CD4-positive, alpha-beta T cell treated with Interleukin-4 for 1 hour (primary cell): ENCODE measurements around the gene MED27.
"Not testable (repeated sequence)": the region's sequence is repeated elsewhere in the genome, so short reads cannot be mapped to it uniquely, and the experiment has no call there.

ENCODE experiments used
- DNase-seq, 2 donors: peaks; one replicate each; pipeline ENCODE4 v3.0.0-alpha.2; 2020 to 2022

Gene MED27

DNA sequence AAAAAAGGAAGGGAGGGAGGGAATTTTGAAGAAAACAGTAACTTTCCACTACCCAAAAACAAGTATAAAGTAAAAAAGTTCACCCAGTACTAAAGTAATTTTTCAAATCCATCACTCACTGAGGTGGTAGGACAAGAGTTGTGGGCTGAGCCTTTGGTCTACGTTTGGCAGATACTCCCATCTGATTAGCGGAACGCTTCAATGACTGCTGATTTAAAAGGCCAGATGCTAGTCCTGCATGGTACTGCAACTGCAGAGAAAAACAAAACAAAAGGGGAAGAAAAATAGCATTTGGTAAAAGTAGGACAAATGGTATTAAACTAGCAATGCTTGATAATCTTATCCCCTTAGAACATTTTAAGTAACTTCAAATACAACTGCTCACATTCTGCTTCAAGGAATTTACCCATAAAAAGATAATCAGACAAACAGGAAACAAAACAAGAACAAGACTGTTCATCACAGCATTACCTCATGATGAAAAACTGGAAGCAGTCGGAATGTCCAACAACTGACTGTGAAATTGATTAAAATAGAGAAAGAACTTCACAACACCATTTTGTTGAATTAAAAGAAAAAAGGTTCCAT lies 65.4 kb downstream of the MED27 start:
- no peak for DNase-seq

GRCh38 chr9:132012704-132013357 lies 66.8 kb downstream of the MED27 start:
- no peak for DNase-seq

DNA sequence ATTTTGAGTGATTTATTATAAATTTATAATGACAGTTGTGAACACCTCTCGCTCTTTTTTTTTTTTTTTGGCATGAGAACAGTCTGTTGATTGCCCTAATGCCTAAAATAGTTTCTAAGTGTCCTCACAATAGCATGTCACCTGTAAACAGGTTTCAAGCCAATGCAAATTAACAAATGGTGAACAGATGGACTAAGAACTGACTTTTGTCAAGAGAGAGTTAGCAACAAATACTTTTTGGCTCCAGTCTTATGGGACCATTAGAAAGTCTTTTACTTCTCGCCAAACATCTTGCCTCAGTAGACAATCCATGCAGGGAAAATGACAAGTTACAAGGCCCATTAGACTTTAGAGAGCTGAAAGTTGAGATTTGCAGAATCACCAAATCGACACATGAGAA lies 67.8 kb downstream of the MED27 start:
- no peak for DNase-seq

DNA sequence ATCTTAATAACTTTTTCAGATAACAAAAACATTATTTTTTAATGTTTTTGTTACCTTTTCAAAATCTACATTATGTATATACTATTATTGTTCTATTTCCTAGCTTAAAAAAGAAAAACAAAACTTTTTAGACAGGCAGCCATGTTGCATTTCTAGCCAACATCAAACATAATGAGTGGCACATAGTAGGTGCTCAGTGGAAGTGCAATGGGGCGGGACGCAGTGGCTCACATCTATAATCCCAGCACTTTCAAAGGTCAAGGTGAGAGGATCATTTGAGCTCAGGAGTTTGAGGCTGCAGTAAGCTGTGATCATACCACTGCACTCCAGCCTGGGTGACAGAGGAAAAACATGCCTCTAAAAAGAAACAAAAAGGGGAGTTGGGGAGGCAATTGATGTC lies 68.4 kb downstream of the MED27 start:
- no peak for DNase-seq

DNA sequence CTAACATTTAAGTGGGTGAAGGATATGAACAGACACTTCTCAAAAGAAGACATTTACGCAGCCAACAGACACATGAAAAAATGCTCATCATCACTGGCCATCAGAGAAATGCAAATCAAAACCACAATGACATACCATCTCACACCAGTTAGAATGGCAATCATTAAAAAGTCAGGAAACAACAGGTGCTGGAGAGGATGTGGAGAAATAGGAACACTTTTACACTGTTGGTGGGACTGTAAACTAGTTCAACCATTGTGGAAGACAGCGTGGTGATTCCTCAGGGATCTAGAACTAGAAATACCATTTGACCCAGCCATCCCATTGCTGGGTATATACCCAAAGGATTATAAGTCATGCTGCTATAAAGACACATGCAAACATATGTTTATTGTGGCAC lies 69.5 kb downstream of the MED27 start:
- not testable (repeated sequence) for DNase-seq

DNA sequence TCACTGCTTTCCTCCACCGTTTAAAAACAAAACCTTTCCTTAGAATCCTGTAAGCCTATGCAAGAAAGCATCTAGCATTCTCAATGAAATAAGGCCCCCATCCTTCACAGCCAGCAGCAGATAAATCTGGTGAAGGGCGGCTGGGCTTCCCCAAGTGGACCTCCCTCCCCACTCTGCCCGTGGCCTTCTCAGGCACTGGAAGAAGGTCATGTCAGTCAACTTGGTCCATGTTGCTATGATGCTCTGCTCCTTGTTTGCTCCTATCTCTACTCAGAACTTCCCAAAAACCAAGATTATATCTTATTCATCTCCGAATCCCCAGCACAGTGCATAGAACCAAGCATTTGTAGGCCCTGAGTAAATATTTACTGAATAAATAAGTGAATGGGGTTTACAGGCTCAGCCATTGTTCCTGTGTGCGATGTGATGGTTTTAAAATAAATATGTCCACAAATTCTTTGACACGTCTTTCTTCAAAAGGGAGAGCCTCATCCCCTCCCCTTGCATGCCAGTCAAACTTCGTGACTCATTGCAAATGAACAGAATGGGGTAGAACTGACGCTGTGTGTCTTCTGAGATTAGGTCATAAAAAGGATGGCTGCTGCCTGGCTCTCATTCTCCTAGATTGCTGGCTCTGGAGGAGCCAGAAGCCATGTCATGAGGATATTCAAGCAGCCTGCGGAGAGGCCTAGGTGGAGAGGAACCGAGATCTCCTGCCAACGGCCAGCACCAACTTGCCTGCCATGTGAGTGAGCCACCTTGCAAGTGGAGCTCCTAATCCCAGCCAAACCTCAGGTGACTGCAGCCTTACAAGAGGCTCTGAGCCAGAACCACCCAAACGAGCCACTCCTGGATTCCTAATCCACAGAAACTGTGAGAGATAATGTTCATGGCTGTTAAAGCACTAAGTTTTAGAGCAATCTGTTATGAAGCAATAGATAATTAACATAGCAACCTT lies 70.5 kb downstream of the MED27 start:
- DNase-seq, result no peak

DNA sequence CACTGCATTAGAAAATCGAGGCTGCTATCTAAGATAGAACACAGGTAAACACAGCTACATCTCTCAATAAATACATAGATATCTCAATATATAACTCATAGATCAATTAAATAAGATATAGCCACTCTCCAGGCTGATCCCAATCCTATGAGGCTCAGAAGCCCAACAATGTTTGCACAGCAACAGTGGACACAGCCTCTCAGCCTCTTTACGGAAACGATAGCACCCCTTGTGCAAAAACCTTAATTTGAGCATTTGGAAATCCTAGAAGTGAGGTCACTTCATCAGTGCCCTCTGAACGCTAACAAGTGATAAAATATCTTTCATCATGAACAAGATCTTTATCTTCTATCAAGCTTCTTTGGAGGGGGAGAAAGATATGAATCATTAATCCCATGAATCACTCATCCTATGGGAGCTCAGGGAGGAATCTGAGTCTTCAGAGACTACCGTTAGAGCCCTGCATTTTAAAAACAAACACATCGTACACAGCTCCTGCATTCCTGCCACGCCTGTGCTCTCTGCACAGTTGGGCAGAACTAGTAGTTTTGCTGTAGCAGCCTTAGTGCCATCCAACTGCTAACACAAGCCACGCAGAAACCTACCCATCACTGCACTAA lies 71.4 kb downstream of the MED27 start:
- DNase-seq, result no peak

DNA sequence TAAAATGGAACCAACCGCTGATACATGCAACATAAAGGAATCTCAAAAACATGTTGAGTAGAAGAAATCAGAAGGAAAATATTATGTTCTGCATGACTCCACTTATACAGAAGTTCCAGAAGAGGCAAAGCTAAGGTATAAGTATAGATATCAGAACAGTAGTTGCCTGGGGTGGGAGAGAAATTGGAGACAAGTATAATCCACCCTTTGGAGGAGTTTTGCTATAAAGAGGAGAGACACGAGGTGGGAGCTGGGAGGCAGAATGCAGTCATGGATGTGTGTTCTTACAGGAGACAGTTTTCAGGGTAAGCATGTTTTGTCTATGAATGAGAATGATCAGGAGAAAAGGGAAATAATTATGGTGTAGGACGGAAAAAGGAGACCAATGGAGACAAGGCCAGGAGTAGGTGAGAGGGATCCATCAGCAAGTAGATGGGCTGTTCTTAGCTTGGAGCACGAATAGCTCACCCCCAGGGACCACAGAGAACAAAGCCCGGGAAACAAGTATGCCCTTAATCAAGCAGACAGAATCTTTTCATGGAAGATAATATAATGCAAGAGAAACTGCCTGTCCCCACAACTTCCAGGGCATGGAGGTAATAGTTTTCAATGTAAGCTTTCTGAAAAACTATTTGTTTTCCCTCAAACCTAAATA lies 72.2 kb downstream of the MED27 start:
- DNase-seq, result no peak

- no peak for DNase-seq
Observed at GRCh38 chr9:132006677-132007370, 72.8 kb downstream of the MED27 start.

GRCh38 chr9:132005899-132006298 lies 73.8 kb downstream of the MED27 start:
- DNase-seq, result no peak

- no peak for DNase-seq
Observed at GRCh38 chr9:132004323-132004722, 75.3 kb downstream of the MED27 start.

- DNase-seq, result no peak
Observed at GRCh38 chr9:132003896-132004295, 75.8 kb downstream of the MED27 start.

GRCh38 chr9:132003319-132003704 lies 76.4 kb downstream of the MED27 start:
- no peak for DNase-seq

- DNase-seq, result no peak
Observed at GRCh38 chr9:132002643-132003318, 76.9 kb downstream of the MED27 start.

GRCh38 chr9:132001567-132001966 lies 78.1 kb downstream of the MED27 start:
- no peak for DNase-seq

- no peak for DNase-seq
Observed at GRCh38 chr9:132000659-132001058, 79.0 kb downstream of the MED27 start.

DNA sequence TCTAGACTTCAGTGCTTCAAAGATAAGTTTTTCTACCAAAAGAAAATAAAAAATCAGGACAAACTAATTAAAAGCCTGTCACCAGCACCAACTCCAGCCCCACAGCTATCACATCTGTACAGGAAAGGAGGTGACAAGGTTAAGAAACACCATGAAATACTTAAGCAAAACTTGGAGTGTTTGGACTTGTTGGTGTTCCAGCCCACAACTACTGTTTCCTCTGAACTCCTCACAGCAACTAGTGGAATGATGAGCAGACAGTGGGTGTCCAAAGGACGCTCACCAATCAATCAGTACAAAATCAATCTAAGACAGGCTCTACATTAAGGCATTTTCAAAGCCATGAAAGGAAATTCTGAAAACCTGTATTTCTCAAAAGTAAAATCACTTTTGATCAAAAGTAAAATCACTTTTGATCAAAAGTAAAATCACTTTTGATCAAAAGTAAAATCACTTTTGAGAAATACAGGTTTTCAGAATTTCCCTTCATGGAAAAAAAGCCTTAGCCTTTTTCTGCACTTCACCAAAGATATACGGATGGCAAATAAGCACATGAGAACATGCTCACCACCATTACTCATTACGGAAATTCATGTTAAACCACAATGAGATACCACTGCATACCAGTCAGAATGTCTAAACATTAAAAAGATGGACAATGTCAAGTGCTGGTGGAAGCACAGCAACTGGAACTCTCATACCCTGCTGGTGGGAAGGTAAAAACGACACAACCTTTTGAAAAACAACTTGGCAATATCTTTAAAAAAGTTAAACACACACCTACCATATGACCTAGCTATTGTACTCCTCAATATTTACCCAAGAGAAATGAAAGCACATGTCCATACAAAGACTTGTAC lies 79.7 kb downstream of the MED27 start:
- no peak for DNase-seq

GRCh38 chr9:131997779-131998178 lies 81.9 kb downstream of the MED27 start:
- DNase-seq, result no peak

- DNase-seq, result no peak
Observed at GRCh38 chr9:131997076-131997475, 82.6 kb downstream of the MED27 start.

- no peak for DNase-seq
Observed at GRCh38 chr9:131995382-131995781, 84.3 kb downstream of the MED27 start.
